Testis (tissue), 2 donors: ENCODE data around the gene CXCL10.

Experiments used
- POLR2A ChIP-seq: fragments of 450-650 bp; IDR thresholded peaks from one replicate; pipeline ENCODE4 v1.6.1; 2017; ENCODE audit warnings: antibody characterized with exemption, mild to moderate bottlenecking, moderate library complexity
- TF ChIP-seq, protein P1 (sequence below), 3 experiments: fragments of 450-650 bp in 2 of 3; fragments of 200-600 bp in 1 of 3; sonication (generic) in 1 of 3; IDR thresholded peaks; one replicate each; pipeline ENCODE4 v1.5.1; 2016 to 2019; ENCODE audit warnings: antibody characterized with exemption in 3 of 3, mild to moderate bottlenecking in 2 of 3, moderate library complexity in 1 of 3

GRCh38 chr4:75997946-75998345 lies 25.4 kb downstream of the CXCL10 start:
- TF ChIP-seq, protein P1, sequence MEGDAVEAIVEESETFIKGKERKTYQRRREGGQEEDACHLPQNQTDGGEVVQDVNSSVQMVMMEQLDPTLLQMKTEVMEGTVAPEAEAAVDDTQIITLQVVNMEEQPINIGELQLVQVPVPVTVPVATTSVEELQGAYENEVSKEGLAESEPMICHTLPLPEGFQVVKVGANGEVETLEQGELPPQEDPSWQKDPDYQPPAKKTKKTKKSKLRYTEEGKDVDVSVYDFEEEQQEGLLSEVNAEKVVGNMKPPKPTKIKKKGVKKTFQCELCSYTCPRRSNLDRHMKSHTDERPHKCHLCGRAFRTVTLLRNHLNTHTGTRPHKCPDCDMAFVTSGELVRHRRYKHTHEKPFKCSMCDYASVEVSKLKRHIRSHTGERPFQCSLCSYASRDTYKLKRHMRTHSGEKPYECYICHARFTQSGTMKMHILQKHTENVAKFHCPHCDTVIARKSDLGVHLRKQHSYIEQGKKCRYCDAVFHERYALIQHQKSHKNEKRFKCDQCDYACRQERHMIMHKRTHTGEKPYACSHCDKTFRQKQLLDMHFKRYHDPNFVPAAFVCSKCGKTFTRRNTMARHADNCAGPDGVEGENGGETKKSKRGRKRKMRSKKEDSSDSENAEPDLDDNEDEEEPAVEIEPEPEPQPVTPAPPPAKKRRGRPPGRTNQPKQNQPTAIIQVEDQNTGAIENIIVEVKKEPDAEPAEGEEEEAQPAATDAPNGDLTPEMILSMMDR (IDR thresholded peaks at IDR 0.05): no peak
- no peak for TF ChIP-seq POLR2A
